ENCODE results near the gene USP36. TPM values are rescaled to one million over a fixed set of nuclear protein-coding genes. Genes with fewer than 3 reads are reported as not detected.

USP36 gene
- total RNA-seq, 1 experiment from 2014 or later = 74.0 TPM

DNA sequence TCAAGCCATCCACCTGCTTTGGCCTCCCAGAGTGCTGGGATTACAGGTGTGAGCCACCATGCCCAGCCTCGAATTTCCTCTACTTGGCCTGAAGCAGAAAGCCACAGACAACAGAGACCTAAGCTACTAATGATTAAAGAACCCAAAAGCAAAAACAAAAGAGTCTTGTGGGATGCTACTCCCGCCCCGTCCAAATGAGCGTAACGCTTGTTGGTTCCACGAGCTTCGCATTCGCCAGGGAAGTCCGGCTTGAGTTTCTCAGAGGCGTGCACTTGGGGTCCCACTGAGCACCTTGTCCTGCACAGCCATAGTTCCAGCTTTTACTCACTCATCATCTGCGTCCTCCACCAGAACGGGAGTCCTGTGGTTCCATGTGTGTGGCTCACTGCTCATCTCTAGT is 46.3 kb upstream of the USP36 start:
- Mint-ChIP-seq H3K36me3 (no peaks in the 10 kb centered on the region), H3K27me3 (ENCODE audit: low read depth) (no peaks in the 10 kb centered on the region), H3K27ac (0 out of 2 replicates have a peak overlapping the region, but pooled peaks have one; percentile 60), H3K9me3 (no peaks in the 10 kb centered on the region), H3K4me1 (peaks cover 19% of the 10 kb centered on the region), H3K4me3 (no peak overlapping the region)
- TF ChIP-seq NR2C2 (CRISPR knock-in tag; IDR thresholded peaks at IDR 0.05) (no peak), FOXJ3 (CRISPR knock-in tag; IDR thresholded peaks at IDR 0.05; ENCODE audit: borderline replicate concordance) (no peak), NFATC4 (CRISPR knock-in tag; IDR thresholded peaks at IDR 0.05) (no peak)
- ATAC-seq (no peak), DNase-seq (ENCODE audit: low spot score) (no peak)
- CTCF ChIA-PET = interaction anchor here (1.0 kb wide), 2 partner anchors 21 to 34 kb away, joined by 3 to 6 read pairs; no protein-coding TSS in a partner anchor
- POLR2A ChIA-PET = no interaction called here

DNA sequence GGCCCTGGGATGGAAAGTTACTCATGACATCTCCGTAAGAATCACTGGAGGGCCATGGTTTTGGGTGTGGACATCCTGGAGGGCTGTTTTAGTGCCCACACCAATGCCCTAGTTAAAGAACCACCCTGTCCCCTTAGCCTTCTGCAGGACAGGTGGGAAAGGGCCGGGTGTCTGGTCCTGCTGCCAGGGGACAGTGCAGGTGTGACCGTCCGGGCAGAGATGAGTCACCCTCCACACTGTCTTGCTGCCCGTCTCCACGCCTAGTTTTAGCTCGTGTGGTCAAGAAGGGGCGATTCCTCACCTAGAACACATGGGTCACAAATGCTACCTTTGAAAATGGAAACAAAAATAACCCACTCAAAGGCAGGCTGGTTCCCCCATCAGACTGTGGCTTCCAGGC is 45.3 kb upstream of the USP36 start:
- Mint-ChIP-seq H3K27ac (no peak overlapping the region), H3K9me3 (no peaks in the 10 kb centered on the region), H3K4me1 (peaks cover 19% of the 10 kb centered on the region), H3K36me3 (no peaks in the 10 kb centered on the region), H3K4me3 (no peak overlapping the region), H3K27me3 (ENCODE audit: low read depth) (no peaks in the 10 kb centered on the region)
- ATAC-seq (no peak), DNase-seq (ENCODE audit: low spot score) (no peak)
- POLR2A ChIA-PET = no interaction called here
- CTCF ChIA-PET = interaction anchor here (0.6 to 1.0 kb wide), 3 partner anchors 20 to 440 kb away, joined by 3 to 6 read pairs (median 4); no protein-coding TSS in a partner anchor
- TF ChIP-seq NR2C2 (CRISPR knock-in tag; IDR thresholded peaks at IDR 0.05) (no peak), ATF1 (CRISPR knock-in tag; IDR thresholded peaks at IDR 0.05) (no peak), ZNF671 (CRISPR knock-in tag; IDR thresholded peaks at IDR 0.05) (no peak)
- TF ChIP-seq, protein P1, sequence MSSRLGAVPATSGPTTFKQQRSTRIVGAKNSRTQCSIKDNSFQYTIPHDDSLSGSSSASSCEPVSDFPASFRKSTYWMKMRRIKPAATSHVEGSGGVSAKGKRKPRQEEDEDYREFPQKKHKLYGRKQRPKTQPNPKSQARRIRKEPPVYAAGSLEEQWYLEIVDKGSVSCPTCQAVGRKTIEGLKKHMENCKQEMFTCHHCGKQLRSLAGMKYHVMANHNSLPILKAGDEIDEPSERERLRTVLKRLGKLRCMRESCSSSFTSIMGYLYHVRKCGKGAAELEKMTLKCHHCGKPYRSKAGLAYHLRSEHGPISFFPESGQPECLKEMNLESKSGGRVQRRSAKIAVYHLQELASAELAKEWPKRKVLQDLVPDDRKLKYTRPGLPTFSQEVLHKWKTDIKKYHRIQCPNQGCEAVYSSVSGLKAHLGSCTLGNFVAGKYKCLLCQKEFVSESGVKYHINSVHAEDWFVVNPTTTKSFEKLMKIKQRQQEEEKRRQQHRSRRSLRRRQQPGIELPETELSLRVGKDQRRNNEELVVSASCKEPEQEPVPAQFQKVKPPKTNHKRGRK (CRISPR knock-in tag; IDR thresholded peaks at IDR 0.05; ENCODE audit: borderline replicate concordance) = no peak
- TF ChIP-seq, protein P2, sequence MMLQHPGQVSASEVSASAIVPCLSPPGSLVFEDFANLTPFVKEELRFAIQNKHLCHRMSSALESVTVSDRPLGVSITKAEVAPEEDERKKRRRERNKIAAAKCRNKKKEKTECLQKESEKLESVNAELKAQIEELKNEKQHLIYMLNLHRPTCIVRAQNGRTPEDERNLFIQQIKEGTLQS (CRISPR knock-in tag; conservative IDR thresholded peaks at IDR 0.05) = no peak
- TF ChIP-seq, protein P3, sequence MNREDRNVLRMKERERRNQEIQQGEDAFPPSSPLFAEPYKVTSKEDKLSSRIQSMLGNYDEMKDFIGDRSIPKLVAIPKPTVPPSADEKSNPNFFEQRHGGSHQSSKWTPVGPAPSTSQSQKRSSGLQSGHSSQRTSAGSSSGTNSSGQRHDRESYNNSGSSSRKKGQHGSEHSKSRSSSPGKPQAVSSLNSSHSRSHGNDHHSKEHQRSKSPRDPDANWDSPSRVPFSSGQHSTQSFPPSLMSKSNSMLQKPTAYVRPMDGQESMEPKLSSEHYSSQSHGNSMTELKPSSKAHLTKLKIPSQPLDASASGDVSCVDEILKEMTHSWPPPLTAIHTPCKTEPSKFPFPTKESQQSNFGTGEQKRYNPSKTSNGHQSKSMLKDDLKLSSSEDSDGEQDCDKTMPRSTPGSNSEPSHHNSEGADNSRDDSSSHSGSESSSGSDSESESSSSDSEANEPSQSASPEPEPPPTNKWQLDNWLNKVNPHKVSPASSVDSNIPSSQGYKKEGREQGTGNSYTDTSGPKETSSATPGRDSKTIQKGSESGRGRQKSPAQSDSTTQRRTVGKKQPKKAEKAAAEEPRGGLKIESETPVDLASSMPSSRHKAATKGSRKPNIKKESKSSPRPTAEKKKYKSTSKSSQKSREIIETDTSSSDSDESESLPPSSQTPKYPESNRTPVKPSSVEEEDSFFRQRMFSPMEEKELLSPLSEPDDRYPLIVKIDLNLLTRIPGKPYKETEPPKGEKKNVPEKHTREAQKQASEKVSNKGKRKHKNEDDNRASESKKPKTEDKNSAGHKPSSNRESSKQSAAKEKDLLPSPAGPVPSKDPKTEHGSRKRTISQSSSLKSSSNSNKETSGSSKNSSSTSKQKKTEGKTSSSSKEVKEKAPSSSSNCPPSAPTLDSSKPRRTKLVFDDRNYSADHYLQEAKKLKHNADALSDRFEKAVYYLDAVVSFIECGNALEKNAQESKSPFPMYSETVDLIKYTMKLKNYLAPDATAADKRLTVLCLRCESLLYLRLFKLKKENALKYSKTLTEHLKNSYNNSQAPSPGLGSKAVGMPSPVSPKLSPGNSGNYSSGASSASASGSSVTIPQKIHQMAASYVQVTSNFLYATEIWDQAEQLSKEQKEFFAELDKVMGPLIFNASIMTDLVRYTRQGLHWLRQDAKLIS (CRISPR knock-in tag; IDR thresholded peaks at IDR 0.05; ENCODE audit: borderline replicate concordance) = no peak
- TF ChIP-seq, protein P4, sequence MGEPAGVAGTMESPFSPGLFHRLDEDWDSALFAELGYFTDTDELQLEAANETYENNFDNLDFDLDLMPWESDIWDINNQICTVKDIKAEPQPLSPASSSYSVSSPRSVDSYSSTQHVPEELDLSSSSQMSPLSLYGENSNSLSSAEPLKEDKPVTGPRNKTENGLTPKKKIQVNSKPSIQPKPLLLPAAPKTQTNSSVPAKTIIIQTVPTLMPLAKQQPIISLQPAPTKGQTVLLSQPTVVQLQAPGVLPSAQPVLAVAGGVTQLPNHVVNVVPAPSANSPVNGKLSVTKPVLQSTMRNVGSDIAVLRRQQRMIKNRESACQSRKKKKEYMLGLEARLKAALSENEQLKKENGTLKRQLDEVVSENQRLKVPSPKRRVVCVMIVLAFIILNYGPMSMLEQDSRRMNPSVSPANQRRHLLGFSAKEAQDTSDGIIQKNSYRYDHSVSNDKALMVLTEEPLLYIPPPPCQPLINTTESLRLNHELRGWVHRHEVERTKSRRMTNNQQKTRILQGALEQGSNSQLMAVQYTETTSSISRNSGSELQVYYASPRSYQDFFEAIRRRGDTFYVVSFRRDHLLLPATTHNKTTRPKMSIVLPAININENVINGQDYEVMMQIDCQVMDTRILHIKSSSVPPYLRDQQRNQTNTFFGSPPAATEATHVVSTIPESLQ (CRISPR knock-in tag; IDR thresholded peaks at IDR 0.05) = no peak

DNA sequence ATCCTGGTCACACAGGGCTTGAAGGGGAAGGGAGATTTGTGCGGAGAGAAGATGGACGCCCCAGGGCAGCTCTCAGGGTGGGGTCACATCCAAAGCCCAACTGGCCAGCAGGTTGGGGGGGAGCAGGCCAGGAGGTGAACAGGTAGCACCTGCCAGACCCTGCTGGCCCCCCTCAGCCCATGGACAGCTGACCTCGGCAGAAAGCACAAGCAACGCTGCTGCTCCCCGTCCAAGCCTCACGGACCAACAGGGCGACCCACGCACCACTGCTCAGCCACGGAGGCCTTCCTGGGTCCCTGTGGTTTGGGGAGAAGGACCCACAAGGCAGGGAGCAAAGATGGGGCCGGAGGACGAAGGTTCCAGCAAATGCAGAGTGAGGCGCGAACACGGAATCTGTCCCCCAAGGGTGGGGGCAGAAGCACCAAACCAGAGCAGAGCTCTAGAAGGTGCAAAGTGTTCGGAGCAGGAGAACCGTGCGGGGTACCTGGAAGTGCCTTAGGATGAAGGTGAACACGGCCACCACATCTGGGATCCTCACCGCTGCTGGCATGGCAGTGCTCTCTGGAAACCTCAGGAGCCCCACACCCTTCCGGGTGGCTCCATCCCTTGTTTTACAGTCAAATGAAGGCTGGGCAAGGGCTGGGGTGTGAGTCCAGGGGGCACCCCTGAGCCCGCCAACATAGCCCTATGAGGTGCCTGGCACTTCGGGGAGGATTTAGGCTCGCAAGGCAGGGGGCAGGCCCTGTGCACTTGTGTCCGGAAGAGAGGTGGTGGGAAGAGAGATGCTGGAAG is 44.5 kb upstream of the USP36 start:
- Mint-ChIP-seq H3K9me3 (no peaks in the 10 kb centered on the region), H3K36me3 (no peaks in the 10 kb centered on the region), H3K4me1 (peaks cover 21% of the 10 kb centered on the region), H3K27ac (peak overlapping the region; percentile 41; the same call in 1 of the 2 replicates), H3K4me3 (no peak overlapping the region), H3K27me3 (ENCODE audit: low read depth) (no peaks in the 10 kb centered on the region)
- ATAC-seq = no peak
- POLR2A ChIA-PET = no interaction called here
- CTCF ChIA-PET = interaction anchor here (0.9 kb wide), 1 partner anchor 19 kb away, joined by 4 read pairs; no protein-coding TSS in a partner anchor
- DNase-seq (ENCODE audit: low spot score) = no peak
- TF ChIP-seq GABPB1 (CRISPR knock-in tag; IDR thresholded peaks at IDR 0.05) (no peak), KAT7 (CRISPR knock-in tag; IDR thresholded peaks at IDR 0.05; ENCODE audit: borderline replicate concordance) (no peak), IRF2 (CRISPR knock-in tag; IDR thresholded peaks at IDR 0.05; ENCODE audit: borderline replicate concordance, low read depth) (no peak), ZNF396 (CRISPR knock-in tag; IDR thresholded peaks at IDR 0.05; ENCODE audit: borderline replicate concordance) (no peak), ELF4 (CRISPR knock-in tag; IDR thresholded peaks at IDR 0.05; ENCODE audit: low read depth) (no peak), SMAD3 (CRISPR knock-in tag; IDR thresholded peaks at IDR 0.05; ENCODE audit: borderline replicate concordance) (no peak)
- TF ChIP-seq, protein P3 (CRISPR knock-in tag; IDR thresholded peaks at IDR 0.05; ENCODE audit: borderline replicate concordance) = no peak
